Activated naive CD8-positive, alpha-beta T cell treated with anti-CD3 and anti-CD28 coated beads, Interleukin-2, amount 10 ng/mL, durations not matched to agents 7 days and 5 days (primary cell): Measurements from ENCODE around the gene THEM4. TPM values are rescaled to one million over a fixed set of nuclear protein-coding genes. Genes with fewer than 3 reads are reported as not detected.

Experiments used
- ATAC-seq: fragments of 150-1000 bp; cut with Tn5 transposase; one replicate; pipeline ENCODE4 v1.10.0; 2021; ENCODE audit warnings: low read depth, moderate library complexity
- POLR2A ChIA-PET: fragments of 350-600 bp; sonication (Branson Sonifier 250); formaldehyde crosslinking; loops from one replicate; lab custom pipeline; 2021; ENCODE audit warnings: antibody characterized with exemption; lab: Charles Lee
- DNase-seq: peaks from one replicate; pipeline ENCODE4 v3.0.0; 2021
- H3K27ac Mint-ChIP-seq: one replicate; pipeline ENCODE4 v1.8.0; 2022; ENCODE audit warnings: mild to moderate bottlenecking, mixed read lengths
- H3K27me3 Mint-ChIP-seq: one replicate; pipeline ENCODE4 v1.8.0; 2022; ENCODE audit warnings: mild to moderate bottlenecking, moderate library complexity, mixed read lengths
- H3K36me3 Mint-ChIP-seq: one replicate; pipeline ENCODE4 v1.8.0; 2021; ENCODE audit warnings: mild to moderate bottlenecking, mixed read lengths
- H3K4me1 Mint-ChIP-seq: one replicate; pipeline ENCODE4 v1.8.0; 2021; ENCODE audit warnings: mixed read lengths
- H3K4me3 Mint-ChIP-seq: one replicate; pipeline ENCODE4 v1.8.0; 2022; ENCODE audit warnings: mild to moderate bottlenecking, moderate library complexity, mixed read lengths
- H3K9me3 Mint-ChIP-seq: one replicate; pipeline ENCODE4 v1.8.0; 2021; ENCODE audit warnings: mixed read lengths
- total RNA-seq, 2 experiments: library from RNA; stranded (reverse); gene quantifications; one replicate each; pipeline ENCODE4 v1.2.3, GENCODE V29; 2021

Gene THEM4
- total RNA-seq, 2 experiments from 2014 or later, result 46.6 to 49.7 TPM

DNA sequence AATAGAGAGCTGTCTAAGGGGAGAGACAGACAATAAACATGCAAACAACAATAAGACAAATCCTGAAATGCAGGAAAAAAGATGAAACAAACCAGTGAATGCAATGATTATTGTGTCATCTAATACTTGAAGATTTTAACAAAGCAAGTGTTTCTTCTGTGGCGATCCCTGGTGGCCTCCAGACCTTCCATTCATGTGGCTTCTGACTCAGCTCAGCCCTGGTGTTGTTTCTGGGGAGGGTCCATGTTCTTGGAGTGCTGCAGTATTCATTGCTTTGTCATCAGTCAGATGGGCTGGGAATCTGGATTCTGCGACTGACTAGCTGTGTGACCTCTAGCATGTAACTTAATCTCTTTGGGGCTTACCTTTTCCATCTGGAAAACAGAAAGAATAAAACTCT lies 68.2 kb downstream of the THEM4 start:
- H3K27me3 Mint-ChIP-seq, result peaks cover 10% of the 10 kb centered on the region
- peaks cover 30% of the 10 kb centered on the region for H3K4me1 Mint-ChIP-seq
- DNase-seq (no peak), ATAC-seq (no peak)
- H3K36me3 Mint-ChIP-seq, result no peaks in the 10 kb centered on the region
- H3K27ac Mint-ChIP-seq, result no peak overlapping the region
- H3K4me3 Mint-ChIP-seq, result no peak overlapping the region
- no peaks in the 10 kb centered on the region for H3K9me3 Mint-ChIP-seq
- POLR2A ChIA-PET, result no interaction called here

DNA sequence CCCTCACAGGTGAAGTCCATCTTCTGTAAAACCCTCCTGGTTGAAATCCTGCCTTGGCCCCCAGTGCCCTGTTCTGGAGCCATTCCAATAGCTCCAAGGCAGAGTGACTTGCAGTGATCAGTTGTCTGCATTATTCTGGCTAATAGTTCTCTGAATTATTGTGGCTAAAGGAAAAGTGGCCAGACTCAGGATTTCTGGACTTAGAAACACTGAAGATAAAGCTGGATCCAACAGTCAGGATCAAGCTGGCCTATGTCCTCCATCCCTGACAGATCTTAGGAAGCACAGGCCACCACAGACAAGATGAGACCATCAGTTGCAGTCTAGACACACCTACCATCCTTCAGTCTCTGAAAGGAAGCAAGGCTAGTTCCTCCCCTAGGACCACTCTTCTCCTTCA lies 68.9 kb downstream of the THEM4 start:
- DNase-seq (no peak), ATAC-seq (no peak)
- POLR2A ChIA-PET, result no interaction called here
- Mint-ChIP-seq H3K36me3 (no peaks in the 10 kb centered on the region), H3K27me3 (peaks cover 10% of the 10 kb centered on the region), H3K9me3 (no peaks in the 10 kb centered on the region), H3K4me1 (peaks cover 30% of the 10 kb centered on the region), H3K27ac (no peak overlapping the region), H3K4me3 (no peak overlapping the region)

DNA sequence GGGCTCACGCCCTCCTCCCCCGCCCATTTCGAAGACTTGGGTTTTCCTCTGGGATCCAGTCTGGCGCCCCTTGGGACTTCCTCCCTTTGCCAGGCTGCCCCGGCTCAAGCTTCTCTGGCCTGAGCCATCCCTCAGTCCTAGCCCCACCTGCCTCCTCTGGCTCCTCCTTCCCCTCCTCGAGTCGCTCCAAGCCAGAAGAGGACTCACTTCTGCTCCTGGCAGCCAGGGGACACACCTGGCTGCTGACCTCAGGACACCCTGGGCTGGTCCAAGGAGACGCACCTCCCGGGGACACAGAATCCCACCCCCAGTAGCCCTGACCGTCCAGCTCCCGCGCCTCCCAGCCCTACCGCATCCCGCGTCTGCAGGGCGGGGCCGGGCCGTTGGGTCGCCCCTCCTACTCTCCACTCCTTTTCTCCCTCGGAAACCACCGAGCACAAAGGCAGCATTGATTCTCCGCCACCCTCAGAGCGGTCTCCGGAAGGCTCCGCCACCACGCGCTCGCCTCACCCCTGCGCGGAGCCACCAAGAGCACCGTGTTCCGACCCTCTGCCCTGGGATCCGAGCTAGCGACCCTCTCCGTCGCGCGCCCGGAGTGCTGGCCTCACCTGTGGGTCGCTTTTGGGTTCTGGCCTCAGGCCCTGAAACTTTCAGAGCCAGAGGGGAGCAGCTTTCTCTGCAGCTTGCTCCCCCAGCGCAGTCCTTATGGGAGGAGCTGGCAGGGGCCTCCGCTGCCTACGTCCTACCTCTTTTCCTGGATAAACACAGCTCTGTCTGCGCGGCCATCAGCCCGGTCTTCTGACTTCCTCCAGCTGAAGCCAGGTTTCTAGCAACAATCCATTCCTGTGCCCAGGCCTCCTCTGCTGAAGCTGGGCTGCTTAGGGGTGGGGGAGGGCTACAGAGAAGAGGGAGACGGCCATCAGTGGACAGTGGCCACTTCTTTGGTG lies 69.6 kb downstream of the THEM4 start, which contains the start of gene C2CD4D:
Gene C2CD4D, minus strand, starts transcription at position 364 of the 947 bp plus-strand sequence. CDS start 831 bp downstream, outside the sequence.
- DNase-seq, result peak; percentile 69
- Mint-ChIP-seq H3K4me1 (peaks cover 30% of the 10 kb centered on the region), H3K27me3 (peaks cover 10% of the 10 kb centered on the region), H3K36me3 (no peaks in the 10 kb centered on the region), H3K4me3 (peak within 1 kb of the TSS; percentile 76), H3K9me3 (no peaks in the 10 kb centered on the region), H3K27ac (peak within 1 kb of the TSS; percentile 50)
- POLR2A ChIA-PET, result no interaction called here
- peak; percentile 70 for ATAC-seq

DNA sequence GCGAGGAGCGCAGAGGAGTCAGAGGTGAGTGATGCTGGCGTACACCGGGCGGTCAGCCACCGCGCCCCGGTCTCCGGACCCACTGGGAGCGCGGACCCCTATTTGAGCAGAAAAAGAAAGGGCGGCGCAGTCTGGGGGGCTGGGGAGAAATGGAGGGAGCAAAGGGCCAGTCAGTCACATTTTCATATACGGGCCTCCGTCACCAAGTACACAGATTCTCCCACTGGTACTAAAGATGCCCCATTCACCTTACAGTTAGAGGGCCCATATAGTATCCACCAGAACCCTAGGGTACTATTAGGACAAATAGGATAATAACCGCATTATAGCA lies 70.3 kb downstream of the THEM4 start:
- POLR2A ChIA-PET, result no interaction called here
- no peak for DNase-seq
- peaks cover 30% of the 10 kb centered on the region for H3K4me1 Mint-ChIP-seq
- H3K36me3 Mint-ChIP-seq, result no peaks in the 10 kb centered on the region
- H3K27me3 Mint-ChIP-seq, result peaks cover 9% of the 10 kb centered on the region
- ATAC-seq, result no peak
- H3K27ac Mint-ChIP-seq, result no peak overlapping the region
- H3K9me3 Mint-ChIP-seq, result no peaks in the 10 kb centered on the region
- H3K4me3 Mint-ChIP-seq, result peak overlapping the region; percentile 76

DNA sequence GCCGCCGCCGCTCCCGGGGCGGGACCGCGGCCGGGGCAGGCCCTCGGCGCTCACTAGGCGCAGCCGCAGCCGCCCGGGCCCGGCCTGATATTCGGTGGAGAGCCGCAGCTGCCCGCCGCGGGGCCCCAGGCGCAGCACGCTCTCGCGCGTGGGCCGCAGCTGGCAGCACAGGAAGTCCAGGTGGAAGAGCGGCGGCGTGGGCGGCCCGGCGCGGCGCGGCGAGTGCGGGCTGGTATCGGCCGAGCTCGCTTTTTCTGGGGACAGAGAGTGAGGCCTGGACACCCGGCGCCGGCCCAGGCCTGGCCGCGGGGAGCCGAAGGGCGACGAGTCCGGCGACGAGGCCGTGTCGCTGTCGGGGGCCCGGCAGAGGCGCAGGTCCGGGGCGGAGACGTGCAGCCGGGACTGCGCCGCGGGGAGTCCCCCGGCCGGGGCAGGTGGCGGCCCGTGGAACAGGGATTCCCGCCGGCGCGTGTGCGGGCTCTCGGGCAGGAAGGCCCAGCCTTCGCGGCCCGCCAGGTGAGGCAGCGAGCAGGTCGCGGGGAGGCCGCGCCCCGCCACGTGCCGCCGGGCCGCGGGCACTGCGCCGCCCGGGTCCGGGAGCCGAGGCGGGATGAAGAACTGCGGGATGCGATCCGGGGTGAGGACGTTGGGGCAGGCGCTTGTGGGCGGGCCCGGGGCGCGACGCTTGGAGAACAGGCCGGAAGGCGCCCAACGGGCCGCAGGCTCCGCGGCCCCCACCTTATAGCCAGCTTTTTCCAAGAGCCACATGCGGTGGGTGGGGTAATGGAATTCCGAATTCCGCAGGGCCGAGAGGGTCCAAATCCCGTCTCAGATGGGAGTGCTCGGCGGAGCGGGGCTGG lies 70.9 kb downstream of the THEM4 start:
- POLR2A ChIA-PET, result interaction anchor here (0.6 kb wide), 1 partner anchor 166 kb away, joined by 3 read pairs; no protein-coding TSS in a partner anchor
- peak; percentile 20 for ATAC-seq
- Mint-ChIP-seq H3K27me3 (peaks cover 9% of the 10 kb centered on the region), H3K9me3 (no peaks in the 10 kb centered on the region), H3K36me3 (no peaks in the 10 kb centered on the region), H3K4me3 (peak overlapping the region; percentile 76), H3K27ac (no peak overlapping the region), H3K4me1 (peaks cover 36% of the 10 kb centered on the region)
- DNase-seq, result peak; percentile 62

DNA sequence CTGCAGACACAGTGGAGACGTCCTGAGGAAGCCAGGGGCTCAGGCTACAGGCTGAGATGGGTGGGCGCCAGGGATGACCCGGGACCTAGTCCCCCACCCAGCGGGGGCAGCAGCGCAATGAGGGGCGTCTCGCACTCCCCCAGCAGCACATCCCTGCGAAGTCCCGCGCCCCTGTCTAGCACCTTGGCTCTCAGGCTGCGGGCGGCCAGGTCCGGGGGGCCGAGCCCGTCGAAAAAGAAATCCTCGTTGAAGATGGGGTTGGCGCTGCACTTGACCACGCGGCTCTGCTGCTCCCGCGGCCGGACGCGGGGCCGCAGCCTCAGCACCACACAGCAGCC lies 71.5 kb downstream of the THEM4 start:
- Mint-ChIP-seq H3K9me3 (no peaks in the 10 kb centered on the region), H3K36me3 (no peaks in the 10 kb centered on the region), H3K4me3 (peak overlapping the region; percentile 86), H3K27me3 (peaks cover 9% of the 10 kb centered on the region), H3K4me1 (peaks cover 41% of the 10 kb centered on the region), H3K27ac (peak overlapping the region; percentile 90)
- POLR2A ChIA-PET, result no interaction called here
- ATAC-seq (no peak), DNase-seq (peak; percentile 45)

DNA sequence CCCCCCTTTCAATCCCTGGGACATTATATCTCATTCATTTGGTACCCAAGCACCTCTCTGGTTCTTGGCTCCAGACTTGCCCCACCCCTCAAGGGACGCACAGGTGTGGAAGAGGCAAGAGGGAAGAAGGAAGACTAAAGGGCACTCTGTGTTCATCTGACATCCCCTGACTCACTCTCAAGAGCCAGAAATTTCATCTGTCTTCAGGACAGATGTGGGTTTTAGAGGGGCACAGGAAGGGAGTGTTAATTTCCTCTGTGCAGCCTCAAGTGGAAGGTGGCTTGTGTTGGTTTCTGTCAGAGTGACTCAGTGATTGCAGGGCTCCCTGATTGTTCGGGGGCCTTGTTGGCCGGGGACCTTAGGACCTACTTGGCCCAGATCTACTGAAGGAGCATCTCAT lies 72.1 kb downstream of the THEM4 start:
- Mint-ChIP-seq H3K36me3 (no peaks in the 10 kb centered on the region), H3K4me3 (peak overlapping the region; percentile 86), H3K9me3 (no peaks in the 10 kb centered on the region), H3K27me3 (peaks cover 9% of the 10 kb centered on the region), H3K27ac (peak overlapping the region; percentile 90), H3K4me1 (peaks cover 45% of the 10 kb centered on the region)
- peak; percentile 26 for ATAC-seq
- DNase-seq, result no peak
- POLR2A ChIA-PET, result interaction anchor here (1.1 kb wide), 1 partner anchor 648 kb away, joined by 5 read pairs; the partner anchor contains the start of gene VPS72

DNA sequence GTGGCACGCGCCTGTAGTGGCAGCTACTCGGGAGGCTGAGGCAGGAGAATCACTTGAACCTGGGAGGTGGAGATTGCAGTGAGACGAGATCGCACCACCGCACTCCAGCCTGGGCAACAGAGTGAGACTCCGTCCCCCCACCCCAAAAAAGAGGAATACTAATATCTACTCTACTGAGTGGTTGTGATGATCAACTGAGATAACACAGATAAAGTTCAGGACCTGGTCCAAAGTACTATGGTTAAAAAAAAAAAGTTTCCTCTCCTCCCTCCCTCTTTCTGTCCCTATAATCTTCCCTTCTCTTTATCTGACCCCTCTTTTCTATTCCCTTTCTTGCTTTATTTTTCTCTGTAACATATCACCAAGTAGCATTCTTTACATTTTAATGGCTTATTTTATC lies 73.7 kb downstream of the THEM4 start:
- Mint-ChIP-seq H3K4me1 (peaks cover 44% of the 10 kb centered on the region), H3K27me3 (peaks cover 9% of the 10 kb centered on the region), H3K9me3 (no peaks in the 10 kb centered on the region), H3K36me3 (no peaks in the 10 kb centered on the region), H3K27ac (no peak overlapping the region), H3K4me3 (no peak overlapping the region)
- no peak for DNase-seq
- no peak for ATAC-seq
- POLR2A ChIA-PET, result no interaction called here

DNA sequence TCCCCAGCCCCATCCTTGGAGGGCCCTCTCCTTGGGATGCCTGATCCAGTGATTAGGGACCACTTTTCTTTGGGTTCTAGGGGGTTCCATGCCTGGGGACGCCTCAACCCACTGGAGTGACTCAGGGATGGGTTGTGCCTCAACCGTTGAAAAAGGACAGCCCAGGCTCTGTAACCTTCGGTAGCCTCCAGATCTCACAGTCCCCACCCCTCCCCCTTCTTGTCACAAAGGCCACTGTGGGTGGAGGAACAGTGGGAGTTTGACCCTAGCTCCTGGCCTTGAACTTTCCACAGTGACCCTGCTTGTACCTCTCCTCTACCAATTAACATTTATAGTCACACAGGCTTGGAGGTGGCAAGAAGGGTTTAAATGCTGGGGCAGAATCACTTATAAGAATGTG lies 75.1 kb downstream of the THEM4 start:
- Mint-ChIP-seq H3K27ac (no peak overlapping the region), H3K36me3 (no peaks in the 10 kb centered on the region), H3K4me3 (no peak overlapping the region), H3K9me3 (no peaks in the 10 kb centered on the region), H3K27me3 (peaks cover 6% of the 10 kb centered on the region), H3K4me1 (peaks cover 51% of the 10 kb centered on the region)
- DNase-seq, result no peak
- POLR2A ChIA-PET, result interaction anchor here (0.6 kb wide), 1 partner anchor 811 kb away, joined by 5 read pairs; no protein-coding TSS in a partner anchor
- ATAC-seq, result no peak

DNA sequence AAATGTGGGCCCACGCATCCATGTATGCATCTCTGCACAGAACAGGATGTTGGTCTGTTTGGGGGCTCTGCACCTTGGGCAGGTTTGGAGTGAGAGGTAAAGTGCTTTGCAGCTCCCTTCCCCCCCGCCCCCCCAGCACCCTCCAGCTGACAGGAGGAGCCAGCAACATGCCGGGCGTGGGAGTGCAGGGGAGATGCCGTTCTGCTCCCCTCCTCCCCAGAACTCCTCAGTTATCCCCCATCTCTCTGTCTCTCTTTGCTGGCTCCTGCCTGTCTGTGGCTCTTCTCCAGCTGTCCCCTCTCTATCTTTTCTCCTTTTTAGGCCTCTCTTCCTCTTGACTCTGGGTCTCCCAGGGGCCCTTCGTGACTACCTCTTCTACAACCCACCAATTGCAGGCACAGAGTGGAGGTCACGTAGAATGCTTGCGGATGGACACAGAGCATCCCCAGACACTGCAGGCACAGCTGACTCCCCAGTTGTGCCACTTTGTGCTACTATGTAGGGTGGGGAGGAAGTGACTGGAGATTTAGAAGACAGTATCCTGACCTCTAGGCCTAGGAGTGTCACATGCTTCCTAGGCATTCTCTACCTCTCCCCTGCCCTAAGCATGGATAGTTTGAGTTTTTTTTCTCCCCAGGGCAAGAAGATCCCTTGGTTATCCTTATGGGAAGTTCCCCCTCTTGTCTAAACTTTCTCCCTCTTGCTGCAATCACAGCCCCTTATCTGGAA lies 76.0 kb downstream of the THEM4 start:
- Mint-ChIP-seq H3K4me3 (no peak overlapping the region), H3K4me1 (peaks cover 53% of the 10 kb centered on the region), H3K27ac (no peak overlapping the region), H3K36me3 (no peaks in the 10 kb centered on the region), H3K9me3 (no peaks in the 10 kb centered on the region), H3K27me3 (peaks cover 6% of the 10 kb centered on the region)
- POLR2A ChIA-PET, result no interaction called here
- DNase-seq, result no peak
- no peak for ATAC-seq

DNA sequence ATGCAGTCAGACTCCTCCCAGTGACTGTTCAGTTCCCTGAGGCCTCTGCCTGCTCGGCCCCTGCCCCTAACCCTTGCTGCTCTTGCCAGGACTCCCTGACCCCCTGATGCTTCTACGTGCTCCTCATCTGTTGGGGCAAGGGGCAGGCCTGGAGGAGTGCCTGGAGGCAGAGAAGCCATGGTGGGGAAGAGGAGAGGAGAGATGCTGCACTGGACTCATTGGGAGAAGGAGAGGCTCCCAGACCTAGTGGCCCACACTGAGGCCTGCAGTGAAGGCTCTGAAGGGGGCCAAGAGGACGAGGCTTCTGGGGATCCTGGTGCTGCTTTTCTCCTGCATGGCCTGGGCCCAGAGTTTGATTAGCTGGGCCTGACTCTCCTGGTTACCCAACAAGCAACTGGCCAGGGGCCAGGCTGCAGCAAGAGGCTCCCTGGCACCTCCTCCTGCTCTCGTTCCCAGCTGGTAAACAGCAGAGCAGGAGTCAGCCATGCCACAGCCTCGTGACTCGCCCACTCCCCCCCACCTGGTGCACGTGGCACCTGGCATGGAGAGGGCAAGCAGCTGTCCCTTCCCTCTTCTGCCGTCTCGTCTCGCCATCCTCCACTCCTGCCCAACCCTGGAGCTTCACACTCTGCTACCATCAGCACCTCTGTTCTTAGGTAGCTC lies 76.9 kb downstream of the THEM4 start:
- peaks cover 4% of the 10 kb centered on the region for H3K27me3 Mint-ChIP-seq
- peaks cover 55% of the 10 kb centered on the region for H3K4me1 Mint-ChIP-seq
- no peaks in the 10 kb centered on the region for H3K36me3 Mint-ChIP-seq
- no peak for DNase-seq
- POLR2A ChIA-PET, result no interaction called here
- no peak overlapping the region for H3K4me3 Mint-ChIP-seq
- no peak for ATAC-seq
- no peak overlapping the region for H3K27ac Mint-ChIP-seq
- H3K9me3 Mint-ChIP-seq, result no peaks in the 10 kb centered on the region

DNA sequence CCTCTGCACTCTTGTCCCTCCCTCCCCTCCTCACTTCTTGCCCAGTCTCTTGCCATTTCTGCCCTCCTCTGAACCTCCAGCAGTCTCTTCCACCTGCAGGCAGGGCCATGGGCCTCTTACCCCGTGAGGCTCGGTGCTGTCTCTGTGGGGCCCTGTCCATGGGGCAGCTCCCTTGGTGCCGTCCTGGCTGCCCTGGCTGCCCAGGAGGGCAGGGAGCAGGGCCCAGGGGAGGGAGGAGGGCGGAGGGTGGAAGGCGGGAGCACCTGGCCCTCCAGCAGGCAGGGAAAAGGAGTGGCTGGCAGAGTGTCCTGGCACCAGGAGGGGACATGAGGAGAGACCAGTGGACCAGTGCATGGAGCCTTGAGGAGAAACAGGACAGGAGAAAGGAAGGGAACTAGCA lies 77.7 kb downstream of the THEM4 start, which contains the start of gene RORC:
Gene RORC, minus strand, starts transcription at position 198 of the 400 bp plus-strand sequence. Its CDS starts 38 bp downstream, at position 160.
- peak within 1 kb of the TSS; percentile 74 for H3K27ac Mint-ChIP-seq
- H3K36me3 Mint-ChIP-seq, result no peaks in the 10 kb centered on the region
- H3K4me3 Mint-ChIP-seq, result no peak within 1 kb of the TSS

More for the DNA sequence above, 77.7 kb downstream of the THEM4 start, which contains the start of gene RORC:
- Mint-ChIP-seq H3K9me3 (no peaks in the 10 kb centered on the region), H3K27me3 (peaks cover 1% of the 10 kb centered on the region), H3K4me1 (peaks cover 46% of the 10 kb centered on the region)
- DNase-seq, result no peak
- POLR2A ChIA-PET, result no interaction called here
- no peak for ATAC-seq
